Heart left ventricle (tissue), 16 donors: ENCODE measurements around the gene DLGAP1. TPM values are rescaled to one million over a fixed set of nuclear protein-coding genes. Genes with fewer than 3 reads are reported as not detected.

Source experiments
- ATAC-seq, 4 donors: fragments of 200-7000 bp; cut with Tn5 transposase; one replicate each; pipeline ENCODE4 v1.9.1; 2020 to 2022; ENCODE audit warnings: moderate library complexity in 4 of 4, mild to moderate bottlenecking in 3 of 4, moderate number of reproducible peaks in 1 of 4
- DNase-seq, 5 donors: peaks; one replicate each; pipeline ENCODE4 v3.0.0-alpha.2; 2020
- H3K27ac ChIP-seq, 12 donors: fragments of 200-600 bp; sonication (generic) in 4 of 12; one replicate each; pipeline versions ENCODE4 v1.5.0 to v1.8.0; 2016 to 2022; ENCODE audit warnings: mild to moderate bottlenecking in 2 of 12
- H3K27me3 ChIP-seq, 9 donors: fragments of 200-600 bp; sonication (generic) in 2 of 9; one replicate each; pipeline versions ENCODE4 v1.5.1 to v1.8.0; 2016 to 2022; ENCODE audit warnings: mild to moderate bottlenecking in 3 of 9
- H3K36me3 ChIP-seq, 9 donors: fragments of 200-600 bp; sonication (generic) in 2 of 9; one replicate each; pipeline versions ENCODE4 v1.5.0 to v1.8.0; 2018 to 2022; ENCODE audit warnings: mild to moderate bottlenecking in 2 of 9
- H3K4me1 ChIP-seq, 12 donors: fragments of 200-600 bp; sonication (generic) in 4 of 12; one replicate each; pipeline versions ENCODE4 v1.5.0 to v1.8.0; 2016 to 2022; ENCODE audit warnings: mild to moderate bottlenecking in 3 of 12
- H3K4me3 ChIP-seq, 12 donors: fragments of 200-600 bp; sonication (generic) in 4 of 12; one replicate each; pipeline versions ENCODE4 v1.5.0 to v1.8.0; 2017 to 2022; ENCODE audit warnings: mild to moderate bottlenecking in 9 of 12, moderate library complexity in 4 of 12
- H3K9me3 ChIP-seq, 12 donors: fragments of 200-600 bp; sonication (generic) in 4 of 12; one replicate each; pipeline versions ENCODE4 v1.5.0 to v1.8.0; 2016 to 2022; ENCODE audit warnings: mild to moderate bottlenecking in 1 of 12
- CTCF ChIP-seq, 12 donors: fragments of 200-600 bp; sonication (generic) in 4 of 12; IDR thresholded peaks; one replicate each; pipeline versions ENCODE4 v1.5.0 to v1.8.0; 2018 to 2022; ENCODE audit warnings: antibody characterized with exemption in 12 of 12, mild to moderate bottlenecking in 5 of 12
- POLR2A ChIP-seq, 2 donors: fragments of 450-650 bp; IDR thresholded peaks; one replicate each; pipeline ENCODE4 v1.6.1; 2017; ENCODE audit warnings: antibody characterized with exemption in 2 of 2, mild to moderate bottlenecking in 2 of 2, moderate library complexity in 2 of 2
- WGBS, 4 donors: extraction: QIAGEN DNeasy Blood & Tissue Kit in 2 of 4; methylation state at CpG; one replicate each; pipeline versions ENCODE4 v1.1.5 to v1.1.7; 2013 to 2018; 5-methylcytosine and 5-hydroxymethylcytosine counted together
- intact Hi-C, 10 donors: fragments of 100-400 bp; cut with DNase I; formaldehyde crosslinking; loops; one replicate each; pipeline versions ENCODE4 v1.11.1 to v1.14.2; 2022
- polyA plus RNA-seq, 2 donors: library from polyadenylated mRNA; stranded (reverse); fragments of 200-250 nt; gene quantifications; one replicate each; pipeline ENCODE4 v1.2.3, GENCODE V29; 2013
- total RNA-seq, 9 donors: library from RNA; depleted of rRNA in 2 of 9; stranded (reverse); fragments of >200 nt in 2 of 9; fragmentation: NEBNext Ultra II Directional in 3 of 9; extraction: Animal tissue kit (Norgen Biotek cat#: 25700) in 3 of 9; gene quantifications; one replicate each; pipeline versions ENCODE4 v1.1.0 to v1.2.4, GENCODE V29; 2016 to 2023
- donor health status: ischemic (EF 13 %, LVEDD 7.1; RV severe dilation, severe dysfunction).
- donor health status: healthy with polysubstance abuse.
- donor health status: DM: no; HTN: yes; CAD: no.
- donor health status: DM: no; HTN: no; CAD: no.
- donor health status: ischemic (EF 25% LVEDD 6.9; RV normal size, moderate dysfunction).
- donor health status: ischemic (EF 25% LVEDD 5.7; RV mildly dilated, moderate dysfunction).
- donor health status: healthy.
- donor health status: DM: yes; HTN: yes; CAD: no.
- donor health status: ischemic (EF 35%, LVEDD 5.7; RV mildly dilated, moderate dysfunction).
- donor health status: nonischemic (EF 11% LVEDD 7.7; RV severe dilation, severe dysfunction).
- donor health status: DM: yes; HTN: yes; CAD: no.
- donor health status: PGD.
- donor health status: ischemic (EF 29% LVEDD 5.4; RV normal size, mild dysfunction).
- donor health status: nonischemic (EF 23%, LVEDD 6.1; RV moderate dilation, normal function).

The DLGAP1 gene
- total and polyA plus RNA-seq, 11 donors = 0.10 to 5.5 (median 0.40) TPM; not detected in 1

GRCh38 chr18:3520230-3521085 lies 934.6 kb downstream of the DLGAP1 start:
- Histone ChIP-seq H3K4me3 (no peak overlapping the region), H3K27ac (no peak overlapping the region), H3K27me3 (no peaks in the 10 kb centered on the region), H3K36me3 (no peaks in the 10 kb centered on the region), H3K9me3 (peaks cover 0 to 12% (median 1%) of the 10 kb centered on the region in 12 donors), H3K4me1 (no peaks in the 10 kb centered on the region)
- ATAC-seq (no peak), DNase-seq (no peak)
- no peak for TF ChIP-seq POLR2A (IDR thresholded peaks at IDR 0.05)
- intact Hi-C loops = no loop called here
- 70 to 79% (median 76%) methylated on average over 11 of the region's 11 CpGs for WGBS, 4 donors

- no peak overlapping the region for H3K27ac ChIP-seq
- H3K4me3 ChIP-seq = no peak overlapping the region
- intact Hi-C loops = no loop called here
- H3K4me1 ChIP-seq = peaks cover 0 to 5% (median 0%) of the 10 kb centered on the region in 12 donors
- DNase-seq (no peak), ATAC-seq (no peak)
- WGBS, 4 donors = 85 to 89% (median 88%) methylated on average over 15 of the region's 15 CpGs
- no peaks in the 10 kb centered on the region for H3K27me3 ChIP-seq
- no peak for TF ChIP-seq CTCF (IDR thresholded peaks at IDR 0.05)
- no peak for TF ChIP-seq POLR2A (IDR thresholded peaks at IDR 0.05)
- no peaks in the 10 kb centered on the region for H3K36me3 ChIP-seq
- H3K9me3 ChIP-seq = no peaks in the 10 kb centered on the region
Measured at GRCh38 chr18:3514312-3515216, 940.5 kb downstream of the DLGAP1 start.

- Histone ChIP-seq H3K27me3 (no peaks in the 10 kb centered on the region), H3K9me3 (no peaks in the 10 kb centered on the region), H3K27ac (no peak overlapping the region), H3K4me1 (peaks cover 0 to 5% (median 0%) of the 10 kb centered on the region in 12 donors), H3K4me3 (no peak overlapping the region), H3K36me3 (no peaks in the 10 kb centered on the region)
- intact Hi-C loops = no loop called here
- TF ChIP-seq CTCF (IDR thresholded peaks at IDR 0.05) (no peak), POLR2A (IDR thresholded peaks at IDR 0.05) (no peak)
- DNase-seq (no peak), ATAC-seq (no peak)
- 92 to 100% (median 95%) methylated on average over 1 of the region's 1 CpG for WGBS, 4 donors
Measured at GRCh38 chr18:3513481-3513880, 941.6 kb downstream of the DLGAP1 start.

GRCh38 chr18:3511980-3512379 lies 943.1 kb downstream of the DLGAP1 start:
- no peaks in the 10 kb centered on the region for H3K36me3 ChIP-seq
- H3K9me3 ChIP-seq = no peaks in the 10 kb centered on the region
- no peak for TF ChIP-seq POLR2A (IDR thresholded peaks at IDR 0.05)
- no peak for TF ChIP-seq CTCF (IDR thresholded peaks at IDR 0.05)
- H3K27ac ChIP-seq = no peak overlapping the region
- intact Hi-C loops = no loop called here
- DNase-seq (no peak), ATAC-seq (no peak)
- 36 to 41% (median 39%) methylated on average over 2 of the region's 2 CpGs for WGBS, 4 donors
- peaks cover 0 to 5% (median 0%) of the 10 kb centered on the region in 12 donors for H3K4me1 ChIP-seq
- H3K4me3 ChIP-seq = no peak overlapping the region
- no peaks in the 10 kb centered on the region for H3K27me3 ChIP-seq
